Esophagus muscularis mucosa (tissue), 4 donors: ENCODE data around the gene LRRC41.
"Not testable (repeated sequence)": the region's sequence is repeated elsewhere in the genome, so short reads cannot be mapped to it uniquely, and the experiment has no call there.

Experiments used
- CTCF ChIP-seq, 3 experiments: fragments of 200-600 bp in 2 of 3; fragments of 450-650 bp in 1 of 3; sonication (generic) in 2 of 3; IDR thresholded peaks; one replicate each; pipeline ENCODE4 v1.5.1; 2017 to 2019; ENCODE audit warnings: antibody characterized with exemption in 3 of 3, mild to moderate bottlenecking in 2 of 3, moderate library complexity in 1 of 3
- EP300 ChIP-seq: sonication (generic); formaldehyde crosslinking; IDR thresholded peaks from one replicate; pipeline ENCODE4 v1.6.1; 2017; ENCODE audit warnings: antibody characterized with exemption
- POLR2AphosphoS5 ChIP-seq, 2 donors: sonication (generic); formaldehyde crosslinking; IDR thresholded peaks; one replicate each; pipeline ENCODE4 v1.6.1; 2017; ENCODE audit warnings: antibody characterized with exemption in 2 of 2

GRCh38 chr1:46319960-46320914, 16.8 kb upstream of the LRRC41 start:
- not testable (repeated sequence) for TF ChIP-seq POLR2AphosphoS5 (IDR thresholded peaks at IDR 0.05); CTCF (IDR thresholded peaks at IDR 0.05); EP300
